ENCODE measurements around the gene FAM200B. TPM values are rescaled to one million over a fixed set of nuclear protein-coding genes. Genes with fewer than 3 reads are reported as not detected.

The FAM200B gene
- total RNA-seq, 2 experiments from 2014 or later, result 18.5 to 22.1 TPM

DNA sequence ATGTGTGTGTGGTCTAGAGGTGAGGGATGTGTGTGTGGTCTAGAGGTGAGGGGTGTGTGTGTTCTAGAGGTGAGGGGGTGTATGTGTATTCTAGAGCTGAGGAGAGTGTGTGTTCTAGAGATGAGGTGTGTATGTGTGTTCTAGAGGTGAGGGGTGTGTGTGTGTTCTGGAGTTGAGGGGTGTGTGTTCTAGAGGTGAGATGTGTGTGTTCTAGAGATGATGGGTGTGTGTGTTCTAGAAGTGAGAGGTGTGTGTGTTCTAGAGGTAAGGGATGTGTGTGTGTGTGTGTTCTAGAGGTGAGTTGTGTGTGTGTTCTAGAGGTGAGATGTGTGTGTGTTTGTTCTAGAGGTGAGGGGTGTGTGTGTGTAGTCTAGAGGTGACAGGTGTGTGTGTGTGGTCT, 22.5 kb downstream of the FAM200B start:
- no peaks in the 10 kb centered on the region for H3K27me3 ChIP-seq (ENCODE audit: control insufficient read depth in 1 of 2, insufficient read depth in 2 of 2, low read length in 2 of 2)
- Mint-ChIP-seq H3K9me3 (no peaks in the 10 kb centered on the region), H3K4me1 (ENCODE audit: low read depth) (peaks cover 11% of the 10 kb centered on the region), H3K36me3 (ENCODE audit: low read depth) (no peaks in the 10 kb centered on the region), H3K27ac (no peak overlapping the region), H3K27me3 (peaks cover 11% of the 10 kb centered on the region), H3K4me3 (no peak overlapping the region)
- H3K4me1 ChIP-seq (ENCODE audit: insufficient read depth, low read length), result peaks cover 12% of the 10 kb centered on the region
- no peak overlapping the region for H3K27ac ChIP-seq (ENCODE audit: low read depth in 1 of 2, low read length in 2 of 2)
- CTCF ChIA-PET, result no interaction called here
- H3K9me3 ChIP-seq (ENCODE audit: control insufficient read depth in 1 of 2, insufficient read depth in 1 of 2, low read length in 2 of 2), result no peaks in the 10 kb centered on the region
- no peaks in the 10 kb centered on the region for H3K36me3 ChIP-seq (ENCODE audit: insufficient read depth, low read length)
- no peak for TF ChIP-seq CTCF (IDR thresholded peaks at IDR 0.05)
- ATAC-seq (ENCODE audit: poor library complexity) (no peak), DNase-seq (no peak)
- POLR2A ChIA-PET, result no interaction called here
- intact Hi-C loops (cut with DNase I, micrococcal nuclease), result no loop called here
- no peak overlapping the region for H3K4me3 ChIP-seq (ENCODE audit: low read length)

DNA sequence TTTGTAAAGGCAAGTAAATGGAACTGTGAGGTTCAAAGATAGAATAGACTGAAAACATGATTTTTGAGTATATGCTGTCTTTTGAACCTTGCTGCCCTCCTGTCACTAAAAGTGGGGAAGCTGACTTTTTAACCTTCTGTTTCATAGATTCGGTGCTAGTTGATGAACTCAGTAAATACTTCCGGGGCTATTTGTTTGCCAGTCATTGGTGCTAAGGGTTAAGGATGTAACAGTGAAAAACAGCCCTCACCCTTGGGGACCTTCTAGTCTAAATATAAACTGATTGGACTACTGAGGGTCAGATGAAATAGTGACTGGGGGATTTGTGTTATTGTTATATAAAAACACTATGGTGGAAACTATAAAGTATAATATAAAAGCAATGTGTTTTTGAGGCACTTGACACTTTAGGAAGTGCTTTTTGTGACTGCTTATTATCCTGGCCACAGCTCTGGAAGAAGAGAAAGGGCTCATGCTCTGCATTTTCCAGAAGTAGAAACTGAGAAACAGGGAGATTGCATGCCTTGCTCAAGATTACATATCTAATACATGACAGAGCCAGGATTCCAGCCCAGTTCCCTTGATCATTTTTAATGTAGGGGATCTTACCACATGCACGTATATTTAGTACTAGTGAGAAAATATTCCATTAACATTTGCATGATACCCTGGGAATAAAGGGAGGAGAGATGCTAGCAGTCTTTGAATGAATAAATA, 25.2 kb downstream of the FAM200B start:
- no peaks in the 10 kb centered on the region for H3K9me3 Mint-ChIP-seq
- no peaks in the 10 kb centered on the region for H3K27me3 Mint-ChIP-seq
- ChIA-PET CTCF (interaction anchor here (1.6 kb wide), 1 partner anchor 52 kb away, joined by 3 read pairs; no protein-coding TSS in a partner anchor), POLR2A (no interaction called here)
- Histone ChIP-seq H3K36me3 (ENCODE audit: insufficient read depth, low read length) (no peaks in the 10 kb centered on the region), H3K4me3 (ENCODE audit: low read length) (no peak overlapping the region), H3K4me1 (ENCODE audit: insufficient read depth, low read length) (peaks cover 12% of the 10 kb centered on the region), H3K27me3 (ENCODE audit: control insufficient read depth in 1 of 2, insufficient read depth in 2 of 2, low read length in 2 of 2) (no peaks in the 10 kb centered on the region), H3K27ac (ENCODE audit: low read depth in 1 of 2, low read length in 2 of 2) (no peak overlapping the region), H3K9me3 (ENCODE audit: control insufficient read depth in 1 of 2, insufficient read depth in 1 of 2, low read length in 2 of 2) (no peaks in the 10 kb centered on the region)
- no peak for DNase-seq
- no peak for TF ChIP-seq CTCF (IDR thresholded peaks at IDR 0.05)
- H3K36me3 Mint-ChIP-seq (ENCODE audit: low read depth), result no peaks in the 10 kb centered on the region
- H3K4me1 Mint-ChIP-seq (ENCODE audit: low read depth), result peaks cover 11% of the 10 kb centered on the region
- no peak for ATAC-seq (ENCODE audit: poor library complexity)
- intact Hi-C loops (cut with DNase I, micrococcal nuclease), result no loop called here
- H3K4me3 Mint-ChIP-seq, result no peak overlapping the region
- H3K27ac Mint-ChIP-seq, result no peak overlapping the region

GRCh38 chr4:15707363-15707715, 25.7 kb downstream of the FAM200B start:
- CTCF ChIA-PET, result interaction anchor here (1.6 kb wide), 1 partner anchor 53 kb away, joined by 3 read pairs; no protein-coding TSS in a partner anchor
- no peaks in the 10 kb centered on the region for H3K9me3 Mint-ChIP-seq
- H3K36me3 Mint-ChIP-seq (ENCODE audit: low read depth), result no peaks in the 10 kb centered on the region
- H3K4me3 ChIP-seq (ENCODE audit: low read length), result no peak overlapping the region
- no peaks in the 10 kb centered on the region for H3K36me3 ChIP-seq (ENCODE audit: insufficient read depth, low read length)
- DNase-seq (no peak), ATAC-seq (ENCODE audit: poor library complexity) (no peak)
- H3K4me3 Mint-ChIP-seq, result no peak overlapping the region
- H3K27ac Mint-ChIP-seq, result no peak overlapping the region
- H3K4me1 ChIP-seq (ENCODE audit: insufficient read depth, low read length), result peaks cover 10% of the 10 kb centered on the region
- intact Hi-C loops (cut with DNase I, micrococcal nuclease), result no loop called here
- no peaks in the 10 kb centered on the region for H3K27me3 Mint-ChIP-seq
- H3K27ac ChIP-seq (ENCODE audit: low read depth in 1 of 2, low read length in 2 of 2), result no peak overlapping the region
- H3K27me3 ChIP-seq (ENCODE audit: control insufficient read depth in 1 of 2, insufficient read depth in 2 of 2, low read length in 2 of 2), result no peaks in the 10 kb centered on the region
- TF ChIP-seq CTCF (IDR thresholded peaks at IDR 0.05), result no peak
- no peaks in the 10 kb centered on the region for H3K9me3 ChIP-seq (ENCODE audit: control insufficient read depth in 1 of 2, insufficient read depth in 1 of 2, low read length in 2 of 2)
- POLR2A ChIA-PET, result no interaction called here
- H3K4me1 Mint-ChIP-seq (ENCODE audit: low read depth), result peaks cover 6% of the 10 kb centered on the region
